HEK293 (cell line): ENCODE measurements around the gene P3H4.

ENCODE experiments used
- CTCF ChIA-PET: fragments of 350-600 bp; formaldehyde crosslinking; extraction: SDS; loops from one replicate; lab custom pipeline; 2021; ENCODE audit warnings: antibody characterized with exemption; lab: Yijun Ruan, JAX
- POLR2A ChIA-PET: fragments of 300-600 bp; formaldehyde crosslinking; extraction: SDS; loops from one replicate; lab custom pipeline; 2020; ENCODE audit warnings: antibody characterized with exemption, inconsistent platforms; lab: Yijun Ruan, JAX
- H3K27ac ChIP-seq: fragments of 200-500 bp; sonication (Bioruptor generic); 2 replicates; pipeline ENCODE4 v1.5.1; 2014; ENCODE audit warnings: low read depth, low read length, control low read depth, inconsistent platforms; ENCODE audit errors: extremely low read depth
- H3K36me3 ChIP-seq, 2 experiments: fragments of 200-500 bp in 1 of 2; sonication (Bioruptor generic) in 1 of 2; 1 replicate in 1 of 2; 2 replicates in 1 of 2; pipeline ENCODE4 v1.5.1; 2014 to 2017; ENCODE audit warnings: inconsistent platforms in 2 of 2, low read length in 2 of 2; ENCODE audit not compliant: control insufficient read depth in 2 of 2, insufficient read depth in 1 of 2
- H3K4me1 ChIP-seq: fragments of 200-500 bp; sonication (Bioruptor generic); 2 replicates; pipeline ENCODE4 v1.5.1; 2014; ENCODE audit warnings: mild to moderate bottlenecking, low read length, inconsistent platforms; ENCODE audit not compliant: control insufficient read depth, insufficient read depth
- H3K4me3 ChIP-seq: 2 replicates; pipeline ENCODE4 v1.5.1; 2011; ENCODE audit warnings: low read depth, mild to moderate bottlenecking, control low read depth, low read length, moderate library complexity
- H3K9me3 ChIP-seq: fragments of 200-500 bp; sonication (Bioruptor generic); 2 replicates; pipeline ENCODE4 v1.5.1; 2014; ENCODE audit warnings: low read depth, low read length, inconsistent platforms; ENCODE audit not compliant: control insufficient read depth, insufficient read depth
- BCL11A ChIP-seq: fragments of 450-650 bp; formaldehyde crosslinking; IDR thresholded peaks from 2 replicates; pipeline ENCODE4 v1.5.1; 2016; ENCODE audit warnings: low read depth, missing biosample characterization, missing genetic modification characterization
- BCL11B ChIP-seq: fragments of 450-650 bp; formaldehyde crosslinking; IDR thresholded peaks from 2 replicates; pipeline ENCODE4 v1.5.1; 2016; ENCODE audit warnings: low read depth, missing biosample characterization, missing genetic modification characterization
- EGR2 ChIP-seq: fragments of 450-650 bp; formaldehyde crosslinking; IDR thresholded peaks from 2 replicates; pipeline ENCODE4 v1.5.1; 2016; ENCODE audit warnings: low read depth, missing biosample characterization, missing genetic modification characterization
- IKZF3 ChIP-seq: fragments of 450-650 bp; IDR thresholded peaks from 2 replicates; pipeline ENCODE4 v1.5.0; 2018; ENCODE audit warnings: missing biosample characterization, mild to moderate bottlenecking, missing genetic modification characterization, moderate library complexity
- SP7 ChIP-seq: fragments of 450-650 bp; formaldehyde crosslinking; IDR thresholded peaks from 2 replicates; pipeline ENCODE4 v1.5.1; 2016; ENCODE audit warnings: missing biosample characterization, missing genetic modification characterization
- WT1 ChIP-seq: fragments of 450-650 bp; formaldehyde crosslinking; IDR thresholded peaks from 2 replicates; pipeline ENCODE4 v1.5.1; 2016; ENCODE audit warnings: missing biosample characterization, missing genetic modification characterization
- ZBTB20 ChIP-seq: fragments of 450-650 bp; formaldehyde crosslinking; IDR thresholded peaks from 2 replicates; pipeline ENCODE4 v1.5.1; 2016; ENCODE audit warnings: missing biosample characterization, missing genetic modification characterization
- ZEB2 ChIP-seq: fragments of 450-650 bp; formaldehyde crosslinking; IDR thresholded peaks from 2 replicates; pipeline ENCODE4 v1.5.1; 2016; ENCODE audit warnings: missing biosample characterization, missing genetic modification characterization
- ZFP69B ChIP-seq: fragments of 450-650 bp; formaldehyde crosslinking; IDR thresholded peaks from 2 replicates; pipeline ENCODE4 v1.5.1; 2016; ENCODE audit warnings: missing biosample characterization, missing genetic modification characterization
- ZNF19 ChIP-seq: fragments of 450-650 bp; formaldehyde crosslinking; IDR thresholded peaks from 2 replicates; pipeline ENCODE4; 2016; ENCODE audit warnings: missing biosample characterization, missing genetic modification characterization, low read depth
- ZNF202 ChIP-seq: fragments of 450-650 bp; formaldehyde crosslinking; IDR thresholded peaks from 2 replicates; pipeline ENCODE4 v1.5.1; 2016; ENCODE audit warnings: missing biosample characterization, missing genetic modification characterization, borderline replicate concordance
- ZNF324 ChIP-seq: fragments of 450-650 bp; formaldehyde crosslinking; IDR thresholded peaks from 2 replicates; pipeline ENCODE4 v1.5.1; 2016; ENCODE audit warnings: missing biosample characterization, missing genetic modification characterization
- ZNF423 ChIP-seq: fragments of 450-650 bp; formaldehyde crosslinking; IDR thresholded peaks from 2 replicates; pipeline ENCODE4 v1.5.1; 2016; ENCODE audit warnings: missing biosample characterization, missing genetic modification characterization
- ZNF48 ChIP-seq: fragments of 450-650 bp; formaldehyde crosslinking; IDR thresholded peaks from 2 replicates; pipeline ENCODE4 v1.5.1; 2016; ENCODE audit warnings: missing biosample characterization, missing genetic modification characterization
- ZNF555 ChIP-seq: fragments of 450-650 bp; formaldehyde crosslinking; conservative IDR thresholded peaks from 2 replicates; pipeline ENCODE4 v1.5.1; 2017; ENCODE audit warnings: missing biosample characterization, mild to moderate bottlenecking, missing genetic modification characterization, inconsistent platforms
- ZNF585B ChIP-seq: fragments of 450-650 bp; formaldehyde crosslinking; IDR thresholded peaks from 2 replicates; pipeline ENCODE4 v1.5.1; 2016; ENCODE audit warnings: missing biosample characterization, missing genetic modification characterization
- ZNF600 ChIP-seq: fragments of 450-650 bp; formaldehyde crosslinking; IDR thresholded peaks from 2 replicates; pipeline ENCODE4 v1.5.1; 2016; ENCODE audit warnings: missing biosample characterization, missing genetic modification characterization
- ZNF664 ChIP-seq: fragments of 450-650 bp; formaldehyde crosslinking; IDR thresholded peaks from 2 replicates; pipeline ENCODE4 v1.5.1; 2016; ENCODE audit warnings: missing biosample characterization, missing genetic modification characterization
- ZNF792 ChIP-seq: fragments of 450-650 bp; formaldehyde crosslinking; IDR thresholded peaks from 2 replicates; pipeline ENCODE4 v1.5.1; 2016; ENCODE audit warnings: missing biosample characterization, missing genetic modification characterization
- ZSCAN30 ChIP-seq: fragments of 450-650 bp; IDR thresholded peaks from 2 replicates; pipeline ENCODE4 v1.5.1; 2018; ENCODE audit warnings: missing biosample characterization, mild to moderate bottlenecking, missing genetic modification characterization, moderate library complexity
- TF ChIP-seq, protein P1 (sequence below): fragments of 450-650 bp; formaldehyde crosslinking; IDR thresholded peaks from 2 replicates; pipeline ENCODE4 v1.5.1; 2016; ENCODE audit warnings: missing biosample characterization, missing genetic modification characterization
- TF ChIP-seq, protein P2 (sequence below): fragments of 450-650 bp; formaldehyde crosslinking; IDR thresholded peaks from 2 replicates; pipeline ENCODE4 v1.5.1; 2017; ENCODE audit warnings: missing biosample characterization, missing genetic modification characterization
- TF ChIP-seq, protein P3 (sequence below): fragments of 450-650 bp; formaldehyde crosslinking; IDR thresholded peaks from 2 replicates; pipeline ENCODE4 v1.5.1; 2016; ENCODE audit warnings: missing biosample characterization, missing genetic modification characterization
- TF ChIP-seq, protein P4 (sequence below): fragments of 450-650 bp; formaldehyde crosslinking; optimal IDR thresholded peaks from 2 replicates; pipeline ENCODE3; 2016; ENCODE audit warnings: missing biosample characterization, mild to moderate bottlenecking, missing genetic modification characterization
- TF ChIP-seq, protein P5 (sequence below): fragments of 450-650 bp; formaldehyde crosslinking; IDR thresholded peaks from 2 replicates; pipeline ENCODE4 v1.5.1; 2017; ENCODE audit warnings: missing biosample characterization, missing genetic modification characterization
- TF ChIP-seq, protein P6 (sequence below): fragments of 450-650 bp; formaldehyde crosslinking; IDR thresholded peaks from 2 replicates; pipeline ENCODE4 v1.5.1; 2016; ENCODE audit warnings: missing biosample characterization, missing genetic modification characterization

P3H4 gene

DNA sequence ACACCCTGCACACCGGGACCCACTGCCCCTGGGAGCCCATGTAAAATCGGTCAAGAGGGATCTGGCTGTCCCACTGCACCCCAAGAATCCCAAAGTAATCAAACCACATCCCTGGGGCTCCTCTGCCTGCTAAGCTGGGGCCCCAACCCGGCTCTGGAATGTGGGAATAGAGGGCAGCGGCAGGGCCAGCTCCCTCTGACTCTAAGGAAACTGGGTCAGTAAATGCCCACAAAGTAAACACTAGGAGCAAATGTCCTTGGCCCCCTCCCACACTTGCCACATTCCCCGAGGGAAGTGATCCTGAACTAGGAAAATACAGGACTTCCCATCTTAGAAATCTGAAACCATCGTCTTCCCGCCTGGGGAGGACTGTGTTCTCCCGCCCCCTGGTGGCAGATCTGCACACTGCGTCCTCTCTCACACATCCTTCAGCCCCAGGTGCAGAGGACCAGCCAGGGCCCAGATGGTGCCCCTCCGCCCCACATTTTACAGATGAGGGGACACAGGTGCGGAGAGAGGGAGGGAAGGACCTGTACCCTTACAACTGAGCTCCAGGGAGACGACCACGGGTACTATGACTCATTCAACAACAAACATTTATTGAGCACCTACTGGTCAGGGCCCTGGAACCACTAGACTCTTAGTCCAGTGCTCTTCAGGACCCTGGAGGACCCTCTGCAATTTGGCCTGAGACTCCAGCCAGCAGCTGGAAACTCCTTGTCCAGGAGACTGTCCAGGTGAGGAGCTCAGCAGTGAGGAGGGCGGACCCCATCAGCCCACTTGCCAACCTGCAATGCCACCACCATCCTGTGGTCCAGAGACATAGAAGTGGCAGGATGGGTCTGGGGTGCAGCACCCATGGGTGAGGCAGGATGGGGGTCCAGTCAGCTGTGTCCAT, 10.1 kb downstream of the P3H4 start:
- Histone ChIP-seq H3K4me1 (peaks cover 6% of the 10 kb centered on the region), H3K9me3 (no peaks in the 10 kb centered on the region), H3K36me3 (peaks cover 10 to 30% of the 10 kb centered on the region in 2 experiments; a peak in 2 of 3 replicates), H3K27ac (no peak overlapping the region; the same call in 1 of the 2 replicates), H3K4me3 (peak overlapping the region; percentile 10; the same call in 1 of the 2 replicates)
- ChIA-PET CTCF (interaction anchor here (0.5 to 10.6 kb wide), 57 partner anchors 9 to 1252 kb away, joined by 3 to 108 read pairs (median 4); partner anchors contain the start of genes DNAJC7, EIF1, FKBP10 and GAST), POLR2A (interaction anchor here (0.9 to 6.4 kb wide), 10 partner anchors 10 to 113 kb away, joined by 3 to 105 read pairs (median 7); partner anchors contain the start of genes EIF1, FKBP10, HAP1 and JUP)
- TF ChIP-seq ZNF585B (tag by site-specific recombination) (no peak), WT1 (tag by site-specific recombination) (peak; percentile 74), ZSCAN30 (tag by site-specific recombination) (peak; percentile 84; the same call in 1 of the 2 replicates), EGR2 (tag by site-specific recombination) (peak; percentile 50; the same call in 1 of the 2 replicates), ZNF792 (tag by site-specific recombination) (peak; percentile 53; the same call in 1 of the 2 replicates), ZNF664 (tag by site-specific recombination) (peak; percentile 98), ZEB2 (peak; percentile 92), ZNF555 (tag by site-specific recombination) (no peak), ZNF19 (tag by site-specific recombination) (no peak), ZFP69B (tag by site-specific recombination) (0 out of 2 replicates have a peak, but pooled peaks have one; percentile 19), ZBTB20 (tag by site-specific recombination) (0 out of 2 replicates have a peak, but pooled peaks have one; percentile 21), ZNF324 (tag by site-specific recombination) (peak; percentile 66; the same call in 1 of the 2 replicates), ZNF202 (tag by site-specific recombination) (no peak), ZNF600 (tag by site-specific recombination) (0 out of 2 replicates have a peak, but pooled peaks have one; percentile 13), ZNF423 (tag by site-specific recombination) (peak; percentile 92; the same call in 1 of the 2 replicates), IKZF3 (tag by site-specific recombination) (peak; percentile 99), BCL11B (tag by site-specific recombination) (peak; percentile 51; the same call in 1 of the 2 replicates), SP7 (tag by site-specific recombination) (peak; percentile 84), BCL11A (tag by site-specific recombination) (peak; percentile 88), ZNF48 (tag by site-specific recombination) (no peak)
- TF ChIP-seq, protein P1, sequence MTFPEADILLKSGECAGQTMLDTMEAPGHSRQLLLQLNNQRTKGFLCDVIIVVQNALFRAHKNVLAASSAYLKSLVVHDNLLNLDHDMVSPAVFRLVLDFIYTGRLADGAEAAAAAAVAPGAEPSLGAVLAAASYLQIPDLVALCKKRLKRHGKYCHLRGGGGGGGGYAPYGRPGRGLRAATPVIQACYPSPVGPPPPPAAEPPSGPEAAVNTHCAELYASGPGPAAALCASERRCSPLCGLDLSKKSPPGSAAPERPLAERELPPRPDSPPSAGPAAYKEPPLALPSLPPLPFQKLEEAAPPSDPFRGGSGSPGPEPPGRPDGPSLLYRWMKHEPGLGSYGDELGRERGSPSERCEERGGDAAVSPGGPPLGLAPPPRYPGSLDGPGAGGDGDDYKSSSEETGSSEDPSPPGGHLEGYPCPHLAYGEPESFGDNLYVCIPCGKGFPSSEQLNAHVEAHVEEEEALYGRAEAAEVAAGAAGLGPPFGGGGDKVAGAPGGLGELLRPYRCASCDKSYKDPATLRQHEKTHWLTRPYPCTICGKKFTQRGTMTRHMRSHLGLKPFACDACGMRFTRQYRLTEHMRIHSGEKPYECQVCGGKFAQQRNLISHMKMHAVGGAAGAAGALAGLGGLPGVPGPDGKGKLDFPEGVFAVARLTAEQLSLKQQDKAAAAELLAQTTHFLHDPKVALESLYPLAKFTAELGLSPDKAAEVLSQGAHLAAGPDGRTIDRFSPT = peak; percentile 41; the same call in 1 of the 2 replicates
- TF ChIP-seq, protein P2, sequence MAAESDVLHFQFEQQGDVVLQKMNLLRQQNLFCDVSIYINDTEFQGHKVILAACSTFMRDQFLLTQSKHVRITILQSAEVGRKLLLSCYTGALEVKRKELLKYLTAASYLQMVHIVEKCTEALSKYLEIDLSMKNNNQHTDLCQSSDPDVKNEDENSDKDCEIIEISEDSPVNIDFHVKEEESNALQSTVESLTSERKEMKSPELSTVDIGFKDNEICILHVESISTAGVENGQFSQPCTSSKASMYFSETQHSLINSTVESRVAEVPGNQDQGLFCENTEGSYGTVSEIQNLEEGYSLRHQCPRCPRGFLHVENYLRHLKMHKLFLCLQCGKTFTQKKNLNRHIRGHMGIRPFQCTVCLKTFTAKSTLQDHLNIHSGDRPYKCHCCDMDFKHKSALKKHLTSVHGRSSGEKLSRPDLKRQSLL (tag by site-specific recombination) = 0 out of 2 replicates have a peak, but pooled peaks have one; percentile 4
- TF ChIP-seq, protein P3, sequence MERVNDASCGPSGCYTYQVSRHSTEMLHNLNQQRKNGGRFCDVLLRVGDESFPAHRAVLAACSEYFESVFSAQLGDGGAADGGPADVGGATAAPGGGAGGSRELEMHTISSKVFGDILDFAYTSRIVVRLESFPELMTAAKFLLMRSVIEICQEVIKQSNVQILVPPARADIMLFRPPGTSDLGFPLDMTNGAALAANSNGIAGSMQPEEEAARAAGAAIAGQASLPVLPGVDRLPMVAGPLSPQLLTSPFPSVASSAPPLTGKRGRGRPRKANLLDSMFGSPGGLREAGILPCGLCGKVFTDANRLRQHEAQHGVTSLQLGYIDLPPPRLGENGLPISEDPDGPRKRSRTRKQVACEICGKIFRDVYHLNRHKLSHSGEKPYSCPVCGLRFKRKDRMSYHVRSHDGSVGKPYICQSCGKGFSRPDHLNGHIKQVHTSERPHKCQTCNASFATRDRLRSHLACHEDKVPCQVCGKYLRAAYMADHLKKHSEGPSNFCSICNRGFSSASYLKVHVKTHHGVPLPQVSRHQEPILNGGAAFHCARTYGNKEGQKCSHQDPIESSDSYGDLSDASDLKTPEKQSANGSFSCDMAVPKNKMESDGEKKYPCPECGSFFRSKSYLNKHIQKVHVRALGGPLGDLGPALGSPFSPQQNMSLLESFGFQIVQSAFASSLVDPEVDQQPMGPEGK = peak; percentile 86
- TF ChIP-seq, protein P4, sequence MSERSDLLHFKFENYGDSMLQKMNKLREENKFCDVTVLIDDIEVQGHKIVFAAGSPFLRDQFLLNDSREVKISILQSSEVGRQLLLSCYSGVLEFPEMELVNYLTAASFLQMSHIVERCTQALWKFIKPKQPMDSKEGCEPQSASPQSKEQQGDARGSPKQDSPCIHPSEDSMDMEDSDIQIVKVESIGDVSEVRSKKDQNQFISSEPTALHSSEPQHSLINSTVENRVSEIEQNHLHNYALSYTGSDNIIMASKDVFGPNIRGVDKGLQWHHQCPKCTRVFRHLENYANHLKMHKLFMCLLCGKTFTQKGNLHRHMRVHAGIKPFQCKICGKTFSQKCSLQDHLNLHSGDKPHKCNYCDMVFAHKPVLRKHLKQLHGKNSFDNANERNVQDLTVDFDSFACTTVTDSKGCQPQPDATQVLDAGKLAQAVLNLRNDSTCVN = no peak
- TF ChIP-seq, protein P5, sequence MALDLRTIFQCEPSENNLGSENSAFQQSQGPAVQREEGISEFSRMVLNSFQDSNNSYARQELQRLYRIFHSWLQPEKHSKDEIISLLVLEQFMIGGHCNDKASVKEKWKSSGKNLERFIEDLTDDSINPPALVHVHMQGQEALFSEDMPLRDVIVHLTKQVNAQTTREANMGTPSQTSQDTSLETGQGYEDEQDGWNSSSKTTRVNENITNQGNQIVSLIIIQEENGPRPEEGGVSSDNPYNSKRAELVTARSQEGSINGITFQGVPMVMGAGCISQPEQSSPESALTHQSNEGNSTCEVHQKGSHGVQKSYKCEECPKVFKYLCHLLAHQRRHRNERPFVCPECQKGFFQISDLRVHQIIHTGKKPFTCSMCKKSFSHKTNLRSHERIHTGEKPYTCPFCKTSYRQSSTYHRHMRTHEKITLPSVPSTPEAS (tag by site-specific recombination) = 0 out of 2 replicates have a peak, but pooled peaks have one; percentile 21
- TF ChIP-seq, protein P6, sequence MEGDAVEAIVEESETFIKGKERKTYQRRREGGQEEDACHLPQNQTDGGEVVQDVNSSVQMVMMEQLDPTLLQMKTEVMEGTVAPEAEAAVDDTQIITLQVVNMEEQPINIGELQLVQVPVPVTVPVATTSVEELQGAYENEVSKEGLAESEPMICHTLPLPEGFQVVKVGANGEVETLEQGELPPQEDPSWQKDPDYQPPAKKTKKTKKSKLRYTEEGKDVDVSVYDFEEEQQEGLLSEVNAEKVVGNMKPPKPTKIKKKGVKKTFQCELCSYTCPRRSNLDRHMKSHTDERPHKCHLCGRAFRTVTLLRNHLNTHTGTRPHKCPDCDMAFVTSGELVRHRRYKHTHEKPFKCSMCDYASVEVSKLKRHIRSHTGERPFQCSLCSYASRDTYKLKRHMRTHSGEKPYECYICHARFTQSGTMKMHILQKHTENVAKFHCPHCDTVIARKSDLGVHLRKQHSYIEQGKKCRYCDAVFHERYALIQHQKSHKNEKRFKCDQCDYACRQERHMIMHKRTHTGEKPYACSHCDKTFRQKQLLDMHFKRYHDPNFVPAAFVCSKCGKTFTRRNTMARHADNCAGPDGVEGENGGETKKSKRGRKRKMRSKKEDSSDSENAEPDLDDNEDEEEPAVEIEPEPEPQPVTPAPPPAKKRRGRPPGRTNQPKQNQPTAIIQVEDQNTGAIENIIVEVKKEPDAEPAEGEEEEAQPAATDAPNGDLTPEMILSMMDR (tag by site-specific recombination) = peak; percentile 93
